Fibroblast of pulmonary artery (primary cell): Measurements from ENCODE around the gene USB1.

Experiments
- DNase-seq: peaks from one replicate; pipeline ENCODE4 v3.0.0-alpha.2; 2010; ENCODE audit warnings: low read depth
- H3K4me3 ChIP-seq: replicated peaks from 2 replicates; pipeline ENCODE4 v1.5.1; 2011; ENCODE audit warnings: low read depth, mild to moderate bottlenecking, control low read depth, low read length, moderate library complexity
- CTCF ChIP-seq: IDR thresholded peaks from 2 replicates; pipeline ENCODE4 v1.5.1; 2011; ENCODE audit warnings: mild to moderate bottlenecking, control low read depth, low read length, inconsistent platforms; ENCODE audit errors: missing control alignments

The USB1 gene

GRCh38 chr16:58070585-58070984 lies 69.4 kb downstream of the USB1 start:
- no peak for DNase-seq
- no peak overlapping the region for H3K4me3 ChIP-seq
- no peak for TF ChIP-seq CTCF
